WI38 (cell line): Measurements from ENCODE around the gene NPC2.

Experiments used
- H3K4me3 ChIP-seq: 2 replicates; pipeline ENCODE4 v1.5.1; 2011; ENCODE audit warnings: low read depth, mild to moderate bottlenecking, control low read depth, low read length
- TF ChIP-seq, protein P1 (sequence below): IDR thresholded peaks from 2 replicates; pipeline ENCODE4 v1.5.1; 2012; ENCODE audit warnings: low read depth, mild to moderate bottlenecking, control low read depth, low read length

The NPC2 gene

DNA sequence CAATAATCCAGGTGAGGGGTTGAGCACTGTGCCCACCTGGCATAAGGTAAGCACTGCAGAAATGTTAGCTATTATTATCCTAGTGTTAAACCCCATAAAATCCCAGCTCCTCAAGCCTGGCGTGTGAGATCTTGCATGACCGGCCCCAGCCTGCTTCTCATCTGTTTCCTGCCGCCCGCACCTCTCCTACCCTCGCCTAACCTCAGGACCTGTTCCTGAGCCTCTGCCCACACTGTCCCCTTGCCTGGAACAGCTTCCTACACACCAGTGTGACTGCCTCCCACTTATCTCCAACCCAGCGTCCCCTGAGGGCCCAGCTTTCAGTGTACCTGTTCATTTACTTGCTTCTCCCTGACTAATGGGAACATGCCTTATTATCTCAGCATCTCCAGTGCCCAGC, 25.1 kb upstream of the NPC2 start:
- H3K4me3 ChIP-seq = no peak overlapping the region
- TF ChIP-seq, protein P1, sequence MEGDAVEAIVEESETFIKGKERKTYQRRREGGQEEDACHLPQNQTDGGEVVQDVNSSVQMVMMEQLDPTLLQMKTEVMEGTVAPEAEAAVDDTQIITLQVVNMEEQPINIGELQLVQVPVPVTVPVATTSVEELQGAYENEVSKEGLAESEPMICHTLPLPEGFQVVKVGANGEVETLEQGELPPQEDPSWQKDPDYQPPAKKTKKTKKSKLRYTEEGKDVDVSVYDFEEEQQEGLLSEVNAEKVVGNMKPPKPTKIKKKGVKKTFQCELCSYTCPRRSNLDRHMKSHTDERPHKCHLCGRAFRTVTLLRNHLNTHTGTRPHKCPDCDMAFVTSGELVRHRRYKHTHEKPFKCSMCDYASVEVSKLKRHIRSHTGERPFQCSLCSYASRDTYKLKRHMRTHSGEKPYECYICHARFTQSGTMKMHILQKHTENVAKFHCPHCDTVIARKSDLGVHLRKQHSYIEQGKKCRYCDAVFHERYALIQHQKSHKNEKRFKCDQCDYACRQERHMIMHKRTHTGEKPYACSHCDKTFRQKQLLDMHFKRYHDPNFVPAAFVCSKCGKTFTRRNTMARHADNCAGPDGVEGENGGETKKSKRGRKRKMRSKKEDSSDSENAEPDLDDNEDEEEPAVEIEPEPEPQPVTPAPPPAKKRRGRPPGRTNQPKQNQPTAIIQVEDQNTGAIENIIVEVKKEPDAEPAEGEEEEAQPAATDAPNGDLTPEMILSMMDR = no peak

DNA sequence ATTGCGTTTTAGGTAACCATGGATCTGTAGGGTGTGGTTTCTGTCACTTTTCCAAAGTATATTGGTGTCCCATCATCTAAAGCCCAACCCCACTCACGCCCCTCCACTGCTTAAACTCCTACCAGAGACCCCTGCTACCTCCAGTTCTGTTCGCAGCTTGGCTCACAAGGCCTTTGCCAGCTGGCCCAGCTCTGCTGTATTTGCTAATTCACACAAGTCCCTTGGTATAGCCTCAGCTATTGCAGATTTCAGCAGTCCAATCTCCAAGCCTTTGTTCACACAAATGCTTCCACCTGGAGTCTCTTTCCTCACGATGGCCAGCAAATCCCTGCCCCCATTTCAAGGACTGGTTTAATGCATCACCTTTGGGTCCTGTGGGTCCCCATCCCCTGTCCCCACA, 24.6 kb upstream of the NPC2 start:
- no peak overlapping the region for H3K4me3 ChIP-seq
- TF ChIP-seq, protein P1 = no peak

DNA sequence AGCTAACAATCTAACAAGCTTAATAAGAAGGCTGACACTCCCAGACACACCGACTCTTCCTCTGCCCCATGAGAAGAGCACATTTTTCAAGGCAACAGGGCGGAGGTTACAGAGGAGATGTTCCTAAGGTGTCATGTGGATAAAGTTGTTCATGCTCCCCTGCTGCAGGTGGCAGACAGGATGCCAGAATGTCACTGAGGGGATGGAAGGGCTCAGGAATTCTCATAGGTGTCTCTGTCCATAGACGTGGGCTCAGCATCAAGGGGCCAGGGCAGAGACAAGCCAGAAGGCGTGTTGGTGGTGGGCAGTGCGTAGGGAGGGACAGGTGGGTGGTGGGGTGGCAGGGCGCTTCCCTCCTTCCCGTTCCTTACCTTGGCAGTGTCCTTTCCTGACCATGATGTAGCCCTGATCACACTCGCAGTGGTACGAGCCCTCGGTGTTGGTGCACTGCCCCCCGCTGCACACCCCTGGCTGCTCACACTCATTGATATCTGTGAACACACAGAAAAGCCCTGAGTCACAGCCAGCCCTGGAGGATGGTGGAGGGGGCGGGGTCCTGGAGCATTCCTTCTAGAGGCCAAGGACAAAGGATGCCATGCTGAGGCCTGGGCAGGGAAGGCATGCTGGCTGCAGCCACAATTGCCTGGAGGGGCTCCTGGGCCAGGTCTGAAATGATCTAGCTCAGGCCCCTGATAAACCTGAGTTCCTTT, 23.5 kb upstream of the NPC2 start:
- TF ChIP-seq, protein P1 = no peak
- H3K4me3 ChIP-seq = no peak overlapping the region

DNA sequence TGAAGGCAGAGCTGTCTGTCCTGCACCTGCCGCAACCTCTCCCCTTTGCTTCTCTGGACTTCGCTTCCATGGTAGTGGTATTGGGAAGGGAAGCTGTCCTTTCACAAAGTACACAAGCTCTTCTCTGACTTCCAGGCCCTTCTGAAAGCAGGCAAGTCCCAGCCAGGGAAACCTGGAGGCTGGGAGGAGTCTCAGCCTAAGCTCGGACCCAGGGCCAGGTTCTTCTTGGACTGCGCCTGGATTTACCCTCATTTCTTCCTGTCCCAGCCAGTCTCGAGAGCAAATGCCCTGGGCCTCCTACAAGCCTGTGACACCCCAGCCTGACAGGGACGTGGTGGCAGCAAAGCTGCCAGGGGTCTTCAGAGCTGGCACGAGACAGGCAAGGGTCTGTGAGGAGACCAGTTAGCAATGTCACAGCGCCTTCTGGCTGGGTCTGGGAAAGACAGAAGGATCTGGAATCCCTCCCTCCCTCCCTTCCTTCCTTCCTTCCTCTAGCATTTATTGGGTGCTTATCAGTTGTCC, 22.8 kb upstream of the NPC2 start:
- no peak overlapping the region for H3K4me3 ChIP-seq
- TF ChIP-seq, protein P1 = no peak

DNA sequence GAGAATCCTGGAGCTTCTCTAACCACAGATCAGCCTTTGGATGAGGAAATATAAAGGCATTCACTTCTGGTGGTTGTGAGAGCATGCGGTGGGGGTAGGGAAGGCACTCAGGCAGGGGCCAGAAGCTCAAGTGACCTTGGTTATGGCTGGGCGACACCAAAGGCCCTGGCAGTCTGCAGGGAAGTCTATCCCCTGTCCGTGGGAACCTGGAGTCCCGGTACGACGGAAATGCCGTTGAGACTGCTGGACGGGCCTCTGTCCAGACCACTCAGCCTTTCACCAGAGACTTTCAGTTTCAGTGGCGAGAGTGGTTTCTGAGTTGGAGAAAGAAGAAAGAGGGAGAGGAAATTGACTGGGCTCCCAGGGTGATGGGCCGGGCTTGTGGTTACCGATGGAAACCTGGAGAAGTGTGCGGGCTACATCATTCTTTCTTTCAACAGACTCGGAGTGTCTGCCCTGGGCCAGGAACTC, 21.4 kb upstream of the NPC2 start:
- TF ChIP-seq, protein P1 = no peak
- H3K4me3 ChIP-seq = no peak overlapping the region

DNA sequence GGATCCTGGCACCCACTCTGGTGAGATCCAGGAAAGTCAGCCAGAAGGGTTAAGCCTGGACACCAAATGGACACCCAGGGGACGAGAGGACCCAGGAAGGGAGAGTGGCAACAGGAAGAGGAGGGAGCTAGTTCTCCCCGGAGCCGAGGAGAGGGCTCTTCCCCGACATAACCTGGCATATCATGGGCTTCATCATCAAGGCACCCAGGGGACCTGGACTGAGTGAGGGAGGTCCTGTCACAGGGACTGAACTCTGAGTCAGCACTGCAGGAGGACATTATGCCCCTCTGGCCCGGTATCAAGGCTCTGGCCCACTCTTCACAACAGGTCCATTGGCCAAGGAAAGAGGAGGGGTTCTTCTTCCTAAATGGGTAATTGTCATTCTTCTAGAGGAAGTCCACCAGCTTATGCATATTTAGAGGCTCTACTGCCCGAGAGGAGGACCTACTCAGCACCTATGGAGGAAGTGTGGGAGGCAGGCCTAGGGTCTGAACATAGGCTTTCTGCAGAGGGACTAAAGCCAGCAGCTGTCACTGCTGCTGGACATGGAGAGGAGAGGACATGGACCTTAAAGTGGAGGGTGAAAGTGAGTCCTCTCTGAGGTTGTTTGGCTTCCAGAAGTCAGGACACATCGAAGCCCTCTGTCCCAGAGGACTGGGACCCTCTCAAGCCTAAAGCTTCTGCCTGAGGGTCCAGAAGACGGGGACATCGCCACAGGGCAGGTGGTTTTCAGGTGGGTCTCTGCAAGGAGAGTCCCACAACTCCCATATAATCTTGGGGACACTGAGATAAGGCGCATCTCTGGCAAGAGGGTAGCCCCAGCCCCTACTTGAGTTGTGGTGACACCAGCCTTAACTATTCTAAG, 19.1 kb upstream of the NPC2 start:
- no peak overlapping the region for H3K4me3 ChIP-seq
- TF ChIP-seq, protein P1 = no peak

DNA sequence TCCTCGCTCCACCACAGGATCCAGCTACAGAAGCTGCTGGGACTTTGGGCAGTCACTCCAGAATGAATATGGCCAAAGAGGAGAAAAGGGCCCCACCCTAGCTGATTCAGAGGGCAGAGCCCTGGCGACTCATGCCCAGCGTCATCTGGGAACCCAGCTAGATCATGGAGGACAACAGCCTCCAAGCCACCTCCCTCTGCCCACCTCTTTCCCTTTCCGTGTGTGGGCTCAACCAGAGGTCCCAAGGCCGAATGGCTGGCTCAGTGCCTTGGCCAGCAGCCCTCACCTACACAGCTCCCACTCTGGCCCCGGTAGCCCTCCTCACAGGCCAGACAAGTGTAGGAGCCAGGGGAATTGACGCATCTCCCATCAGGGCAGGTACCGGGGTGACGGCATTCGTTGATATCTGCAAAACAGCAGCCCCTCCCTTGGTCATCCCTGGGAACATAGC, 17.9 kb upstream of the NPC2 start:
- no peak overlapping the region for H3K4me3 ChIP-seq
- TF ChIP-seq, protein P1 = no peak
